Nephron (organoid): Measurements from ENCODE around the gene MALRD1.

Experiments
- H3K27ac Mint-ChIP-seq, 3 experiments: 2 replicates each; pipeline ENCODE4 v1.8.0; 2020; ENCODE audit warnings: mixed read lengths in 3 of 3, mild to moderate bottlenecking in 2 of 3, moderate library complexity in 1 of 3
- H3K27me3 Mint-ChIP-seq: 2 replicates; pipeline ENCODE4 v1.8.0; 2021; ENCODE audit warnings: low read depth, mild to moderate bottlenecking, moderate library complexity, mixed read lengths
- H3K36me3 Mint-ChIP-seq: 2 replicates; pipeline ENCODE4 v1.8.0; 2020; ENCODE audit warnings: low read depth, mixed read lengths
- H3K4me1 Mint-ChIP-seq: 2 replicates; pipeline ENCODE4 v1.8.0; 2020; ENCODE audit warnings: mixed read lengths
- H3K4me3 Mint-ChIP-seq, 3 experiments: 2 replicates each; pipeline ENCODE4 v1.8.0; 2020; ENCODE audit warnings: mild to moderate bottlenecking in 3 of 3, mixed read lengths in 3 of 3, moderate library complexity in 2 of 3
- H3K9me3 Mint-ChIP-seq: 2 replicates; pipeline ENCODE4 v1.8.0; 2020; ENCODE audit warnings: mixed read lengths
- TF ChIP-seq, protein P1 (sequence below), 3 experiments: fragments of 200-600 bp; sonication (generic); IDR thresholded peaks; one replicate each; pipeline ENCODE4 v1.5.0; 2021; ENCODE audit warnings: antibody characterized with exemption in 3 of 3; ENCODE audit not compliant: unreplicated experiment in 3 of 3

The MALRD1 gene

DNA sequence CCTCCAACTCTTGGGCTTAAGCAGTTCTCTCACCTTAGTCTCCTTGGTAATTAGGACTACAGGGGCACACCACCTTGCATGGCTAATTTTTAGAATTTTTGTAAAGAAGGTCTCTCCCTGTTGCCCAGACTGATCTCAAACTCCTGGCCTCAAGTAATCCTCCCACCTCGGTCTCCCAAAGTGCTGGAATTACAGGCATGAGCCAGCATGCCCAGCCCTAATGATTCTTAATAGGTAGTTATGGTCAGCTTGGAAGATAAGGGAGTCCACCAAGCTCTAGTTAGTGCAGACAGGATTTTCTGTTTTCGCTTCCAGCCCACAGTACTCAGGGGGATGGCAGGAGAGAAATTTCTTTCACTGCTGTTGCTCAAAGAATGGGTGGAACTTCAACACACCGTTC, 639.7 kb downstream of the MALRD1 start:
- Mint-ChIP-seq H3K36me3 (no peaks in the 10 kb centered on the region), H3K4me1 (peaks cover 9% of the 10 kb centered on the region), H3K9me3 (peaks cover 4% of the 10 kb centered on the region), H3K4me3 (no peak overlapping the region), H3K27me3 (peaks cover 5% of the 10 kb centered on the region), H3K27ac (no peak overlapping the region)
- TF ChIP-seq, protein P1, sequence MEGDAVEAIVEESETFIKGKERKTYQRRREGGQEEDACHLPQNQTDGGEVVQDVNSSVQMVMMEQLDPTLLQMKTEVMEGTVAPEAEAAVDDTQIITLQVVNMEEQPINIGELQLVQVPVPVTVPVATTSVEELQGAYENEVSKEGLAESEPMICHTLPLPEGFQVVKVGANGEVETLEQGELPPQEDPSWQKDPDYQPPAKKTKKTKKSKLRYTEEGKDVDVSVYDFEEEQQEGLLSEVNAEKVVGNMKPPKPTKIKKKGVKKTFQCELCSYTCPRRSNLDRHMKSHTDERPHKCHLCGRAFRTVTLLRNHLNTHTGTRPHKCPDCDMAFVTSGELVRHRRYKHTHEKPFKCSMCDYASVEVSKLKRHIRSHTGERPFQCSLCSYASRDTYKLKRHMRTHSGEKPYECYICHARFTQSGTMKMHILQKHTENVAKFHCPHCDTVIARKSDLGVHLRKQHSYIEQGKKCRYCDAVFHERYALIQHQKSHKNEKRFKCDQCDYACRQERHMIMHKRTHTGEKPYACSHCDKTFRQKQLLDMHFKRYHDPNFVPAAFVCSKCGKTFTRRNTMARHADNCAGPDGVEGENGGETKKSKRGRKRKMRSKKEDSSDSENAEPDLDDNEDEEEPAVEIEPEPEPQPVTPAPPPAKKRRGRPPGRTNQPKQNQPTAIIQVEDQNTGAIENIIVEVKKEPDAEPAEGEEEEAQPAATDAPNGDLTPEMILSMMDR (IDR thresholded peaks at IDR 0.05; ENCODE audit: unreplicated experiment in 3 of 3): no peak

DNA sequence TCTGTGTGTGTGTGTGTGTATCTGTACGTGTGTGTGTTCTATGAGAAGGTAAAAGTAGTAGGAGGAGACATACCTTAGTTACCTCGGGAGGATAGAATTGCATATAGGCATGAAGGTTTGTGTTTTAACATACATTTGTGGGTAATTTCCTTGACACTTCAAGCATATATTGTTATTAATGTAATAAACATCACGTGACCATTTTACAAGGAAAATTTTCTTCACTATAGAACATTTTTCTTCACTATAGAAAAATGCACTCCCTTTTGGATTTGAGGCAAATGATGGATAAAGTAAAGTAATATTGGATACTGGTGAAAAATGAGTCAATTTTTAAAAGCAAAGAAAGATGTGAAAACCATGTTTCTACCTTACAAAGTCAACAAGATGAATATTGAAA, 640.6 kb downstream of the MALRD1 start:
- TF ChIP-seq, protein P1 (IDR thresholded peaks at IDR 0.05; ENCODE audit: unreplicated experiment in 3 of 3): no peak
- H3K4me3 Mint-ChIP-seq: no peak overlapping the region
- no peaks in the 10 kb centered on the region for H3K36me3 Mint-ChIP-seq

GRCh38 chr10:19699299-19699698, 650.7 kb downstream of the MALRD1 start:
- TF ChIP-seq, protein P1 (IDR thresholded peaks at IDR 0.05; ENCODE audit: unreplicated experiment in 3 of 3): no peak
- Mint-ChIP-seq H3K4me3 (no peak overlapping the region), H3K4me1 (peaks cover under 1% of the 10 kb centered on the region), H3K36me3 (no peaks in the 10 kb centered on the region), H3K9me3 (peaks cover 3% of the 10 kb centered on the region), H3K27ac (no peak overlapping the region), H3K27me3 (no peaks in the 10 kb centered on the region)

More for the DNA sequence above, 640.6 kb downstream of the MALRD1 start:
- H3K9me3 Mint-ChIP-seq: peaks cover 7% of the 10 kb centered on the region
- peaks cover under 1% of the 10 kb centered on the region for H3K4me1 Mint-ChIP-seq
- H3K27ac Mint-ChIP-seq: no peak overlapping the region
- H3K27me3 Mint-ChIP-seq: peaks cover 5% of the 10 kb centered on the region

DNA sequence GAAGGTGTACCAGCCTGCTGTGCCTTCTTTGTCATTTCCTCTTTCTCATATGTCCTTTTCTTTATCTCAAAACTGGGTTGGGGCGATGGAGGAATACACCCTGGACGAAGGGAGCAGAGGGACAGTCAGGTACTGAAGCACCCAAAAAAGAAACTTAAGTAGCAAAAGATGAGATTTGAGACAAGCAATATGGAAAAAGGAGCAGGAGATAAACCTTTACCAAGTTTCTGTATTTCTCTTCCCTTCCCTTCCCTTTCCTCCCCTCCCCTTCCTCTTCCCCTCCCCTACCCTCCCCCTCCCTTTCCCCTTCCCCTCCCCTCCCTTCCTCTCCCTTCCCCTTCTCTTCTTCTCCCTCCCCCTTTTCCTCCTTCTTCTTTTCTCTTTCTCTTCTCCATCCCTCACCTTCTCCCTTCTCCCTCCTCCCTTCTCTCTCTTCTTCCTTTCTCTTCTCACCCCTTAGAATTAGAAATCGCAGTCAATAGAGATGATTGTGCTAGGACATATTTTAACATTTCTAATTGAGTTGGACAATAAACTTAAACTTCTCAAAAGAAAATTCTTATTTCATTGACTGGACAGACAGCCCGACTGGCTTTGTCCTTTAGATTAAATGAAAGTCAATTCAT, 652.9 kb downstream of the MALRD1 start:
- Mint-ChIP-seq H3K36me3 (no peaks in the 10 kb centered on the region), H3K27me3 (no peaks in the 10 kb centered on the region), H3K4me1 (peaks cover 18% of the 10 kb centered on the region), H3K9me3 (peaks cover 2% of the 10 kb centered on the region), H3K4me3 (no peak overlapping the region), H3K27ac (no peak overlapping the region)
- TF ChIP-seq, protein P1 (IDR thresholded peaks at IDR 0.05; ENCODE audit: unreplicated experiment in 3 of 3): no peak

DNA sequence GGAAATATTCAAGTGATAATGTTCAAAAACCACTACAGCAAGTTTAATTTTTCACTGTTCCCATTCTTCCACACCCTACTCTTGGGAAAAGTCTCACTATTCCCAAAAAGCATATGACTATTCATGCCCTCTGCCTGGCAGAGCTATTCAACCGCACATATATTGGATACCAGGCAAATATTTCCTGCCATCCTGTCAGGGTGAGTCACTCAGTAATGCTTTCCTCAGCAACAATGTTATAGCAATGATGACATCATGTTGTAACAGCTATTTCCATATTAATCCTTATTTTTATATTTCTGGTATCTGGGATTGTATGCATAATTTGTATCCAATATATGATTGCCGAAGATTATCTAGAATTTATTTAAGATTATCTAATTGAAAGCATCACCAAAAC, 653.6 kb downstream of the MALRD1 start:
- TF ChIP-seq, protein P1 (IDR thresholded peaks at IDR 0.05; ENCODE audit: unreplicated experiment in 3 of 3): no peak
- no peak overlapping the region for H3K27ac Mint-ChIP-seq
- peaks cover 18% of the 10 kb centered on the region for H3K4me1 Mint-ChIP-seq
- peaks cover 2% of the 10 kb centered on the region for H3K9me3 Mint-ChIP-seq
- no peak overlapping the region for H3K4me3 Mint-ChIP-seq
- no peaks in the 10 kb centered on the region for H3K36me3 Mint-ChIP-seq
- H3K27me3 Mint-ChIP-seq: no peaks in the 10 kb centered on the region

DNA sequence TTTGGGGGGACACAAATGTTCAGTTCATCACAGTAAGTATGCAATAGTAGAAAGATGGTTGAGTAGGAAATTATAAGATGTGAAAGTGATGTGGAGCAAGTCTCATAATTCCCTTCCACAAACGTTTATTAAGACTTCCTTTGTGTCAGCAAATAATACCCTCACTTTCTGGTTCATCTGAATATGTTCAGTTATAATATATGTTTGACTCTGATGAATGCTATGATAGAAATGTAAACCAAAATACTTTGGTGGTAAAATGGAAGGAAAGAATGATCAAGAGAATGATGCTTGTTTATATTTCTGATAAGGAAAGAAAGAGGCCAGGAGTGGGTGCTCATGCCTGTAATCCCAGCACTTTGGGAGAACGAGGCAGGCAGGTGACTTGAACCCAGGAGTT, 655.9 kb downstream of the MALRD1 start:
- H3K27ac Mint-ChIP-seq: peak overlapping the region in 1 of 3 experiments; percentile 69
- no peaks in the 10 kb centered on the region for H3K27me3 Mint-ChIP-seq
- H3K4me3 Mint-ChIP-seq: no peak overlapping the region
- TF ChIP-seq, protein P1 (IDR thresholded peaks at IDR 0.05; ENCODE audit: unreplicated experiment in 3 of 3): no peak
- H3K36me3 Mint-ChIP-seq: no peaks in the 10 kb centered on the region
- peaks cover 18% of the 10 kb centered on the region for H3K4me1 Mint-ChIP-seq
- peaks cover 2% of the 10 kb centered on the region for H3K9me3 Mint-ChIP-seq
